IPS-18c (cell line): Measurements from ENCODE around the gene ACTG2.

Source experiments
- H3K4me3 ChIP-seq: 2 replicates; pipeline ENCODE4 v1.7.0; 2013; ENCODE audit warnings: low read depth, mild to moderate bottlenecking, low read length, moderate library complexity; ENCODE audit not compliant: insufficient read depth
- H3K9me3 ChIP-seq: one replicate; pipeline ENCODE4 v1.6.1; 2013; ENCODE audit warnings: mild to moderate bottlenecking, low read length, moderate library complexity; ENCODE audit not compliant: control insufficient read depth, insufficient read depth

Gene ACTG2

DNA sequence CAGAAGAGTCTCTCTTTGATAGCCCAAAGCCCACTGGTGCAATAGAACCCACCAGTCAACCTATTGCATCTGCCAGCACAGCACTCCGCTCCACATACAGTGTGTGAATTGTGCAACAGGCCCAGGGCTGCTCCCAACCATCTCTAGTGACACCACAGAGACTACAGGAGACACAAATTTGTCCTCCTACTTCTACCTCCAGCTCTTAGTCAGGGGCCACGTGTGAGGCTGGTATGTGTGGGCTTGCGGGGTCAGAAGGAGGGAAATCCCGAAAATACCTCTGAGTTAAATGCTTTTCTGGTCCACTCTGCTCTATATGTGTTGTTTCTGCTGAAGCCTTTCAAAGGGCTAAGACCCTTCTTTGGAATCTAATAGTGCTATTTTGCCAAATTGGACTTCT, 51.9 kb downstream of the ACTG2 start:
- Histone ChIP-seq H3K9me3 (no peaks in the 10 kb centered on the region), H3K4me3 (no peak overlapping the region)

DNA sequence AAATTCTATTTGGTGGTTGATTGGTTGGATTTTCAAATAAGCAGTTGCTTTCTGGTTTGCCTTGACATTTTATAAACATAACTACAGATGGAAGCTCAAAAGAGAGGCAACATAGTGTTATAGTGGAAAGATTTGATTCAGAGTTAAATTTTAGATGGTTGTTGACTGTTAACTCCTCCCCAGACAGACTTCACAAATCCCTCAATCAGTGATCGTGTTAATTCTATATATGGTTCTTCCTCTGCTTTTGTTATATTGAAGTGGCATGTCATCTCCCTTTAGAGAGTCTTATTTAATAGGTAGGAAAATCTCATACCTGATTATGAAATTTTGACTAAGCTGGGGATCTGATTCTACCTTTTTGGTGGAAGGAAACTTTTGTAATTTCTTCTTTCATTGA, 53.4 kb downstream of the ACTG2 start:
- Histone ChIP-seq H3K4me3 (no peak overlapping the region), H3K9me3 (no peaks in the 10 kb centered on the region)

DNA sequence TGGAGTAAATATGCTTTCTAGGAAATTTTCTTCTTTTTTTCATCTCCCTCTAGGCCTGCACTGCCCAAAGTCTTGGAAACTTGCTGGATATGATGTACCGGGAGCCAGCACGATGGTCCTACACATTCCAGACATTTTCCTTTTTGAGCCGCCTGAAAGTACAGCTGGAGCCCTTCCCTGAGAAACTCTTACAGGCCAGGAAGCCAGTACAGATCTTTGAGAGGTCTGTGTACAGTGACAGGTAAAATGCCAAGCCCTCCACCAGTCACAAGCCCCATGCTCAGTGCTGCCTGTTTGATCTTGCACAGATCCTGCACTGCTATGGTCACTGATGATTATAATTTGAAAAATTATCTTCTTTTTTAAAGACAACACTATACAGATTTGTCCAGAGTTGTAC, 53.9 kb downstream of the ACTG2 start:
- Histone ChIP-seq H3K4me3 (no peak overlapping the region), H3K9me3 (no peaks in the 10 kb centered on the region)

DNA sequence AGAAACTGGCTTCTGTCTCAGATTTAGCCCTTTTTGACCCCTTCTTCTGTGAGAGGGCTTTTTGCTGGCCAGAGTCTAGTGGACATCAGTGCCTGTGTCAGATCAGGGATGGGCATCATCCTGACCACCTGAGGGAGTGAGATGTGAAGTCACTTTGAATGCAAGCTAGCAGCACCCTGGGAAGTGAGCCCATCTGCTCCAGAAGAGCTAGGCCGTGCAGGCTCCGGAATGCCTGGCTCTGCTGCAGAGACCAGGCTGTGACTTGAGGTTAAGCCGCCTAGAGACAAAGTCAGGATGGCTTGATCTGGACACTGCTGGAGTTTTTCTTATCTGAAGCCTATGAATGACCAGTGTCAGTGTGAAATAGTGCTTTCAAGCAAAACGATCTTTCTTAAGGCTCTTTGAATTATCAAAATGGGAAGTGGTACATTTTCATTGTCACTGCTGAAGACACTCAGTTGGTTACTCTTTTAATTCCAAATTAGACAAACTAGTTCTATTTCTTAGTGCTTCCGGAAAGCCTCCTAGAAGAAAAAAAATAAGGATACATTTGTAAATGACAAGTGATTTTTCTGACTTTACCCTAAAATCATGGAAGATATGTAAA, 54.7 kb downstream of the ACTG2 start:
- H3K4me3 ChIP-seq = no peak overlapping the region
- H3K9me3 ChIP-seq = no peaks in the 10 kb centered on the region

DNA sequence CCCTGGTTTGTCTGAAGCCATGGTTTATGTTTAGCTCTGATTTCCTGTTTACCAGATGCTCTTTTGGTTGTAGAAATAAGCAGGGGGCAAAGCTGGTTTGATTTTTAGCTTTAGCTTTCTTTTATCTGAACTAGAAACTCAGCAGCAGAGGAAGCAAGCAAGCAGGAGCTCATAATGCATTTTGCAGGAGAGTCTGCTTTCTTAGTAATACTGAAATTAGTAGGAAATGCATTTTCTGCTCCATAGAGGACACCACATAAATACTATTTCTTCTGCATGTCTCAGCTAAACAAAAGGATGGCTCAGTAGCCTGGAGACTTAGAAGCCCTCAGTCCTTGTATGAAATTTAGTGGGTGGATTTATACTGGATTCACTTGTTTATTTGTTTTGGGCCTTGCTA, 57.0 kb downstream of the ACTG2 start:
- Histone ChIP-seq H3K4me3 (no peak overlapping the region), H3K9me3 (no peaks in the 10 kb centered on the region)

DNA sequence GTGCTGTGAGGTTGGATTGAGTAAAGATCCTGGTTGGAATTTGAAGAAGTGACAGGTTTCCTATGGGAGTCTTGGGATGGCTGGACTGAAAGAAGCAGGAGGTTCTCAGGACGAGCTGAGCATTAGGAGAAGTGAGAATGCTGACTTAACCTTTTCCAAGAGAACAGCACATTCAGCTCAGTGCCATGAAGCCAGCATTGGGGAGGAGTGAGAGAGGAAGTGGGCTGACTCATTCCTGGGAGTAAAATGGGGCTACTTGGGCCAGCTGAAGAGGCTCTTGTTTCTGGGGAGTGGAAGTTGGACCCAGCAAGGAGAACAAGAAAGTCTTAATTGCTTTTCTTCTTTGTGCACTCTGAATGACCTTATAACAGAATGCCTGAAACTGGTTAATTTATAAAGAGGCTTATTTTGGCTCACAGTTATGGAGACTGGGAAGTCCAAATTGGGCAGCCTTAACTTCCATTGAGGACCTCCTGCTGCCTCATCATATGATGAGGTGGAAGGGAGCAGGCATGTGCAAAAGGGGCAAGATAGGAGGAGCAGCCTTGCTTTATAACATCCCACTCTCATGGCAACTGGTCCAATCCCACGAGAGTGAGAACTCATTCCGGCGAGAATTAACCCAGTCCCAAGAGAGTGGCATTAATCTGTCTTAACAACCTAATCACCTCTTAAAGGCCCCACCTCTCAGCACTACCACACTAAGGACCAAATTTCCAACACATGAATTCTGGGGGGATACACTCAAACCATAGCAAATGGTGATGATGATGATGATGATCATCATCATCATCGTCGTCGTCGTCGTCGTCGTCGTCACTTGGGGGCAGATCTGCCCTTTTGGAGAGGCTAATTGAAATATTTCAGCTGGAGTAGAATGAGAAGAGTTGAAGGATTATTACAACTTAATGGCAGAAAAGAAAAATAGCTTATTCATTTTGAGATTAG, 60.0 kb downstream of the ACTG2 start:
- Histone ChIP-seq H3K4me3 (no peak overlapping the region), H3K9me3 (no peaks in the 10 kb centered on the region)

DNA sequence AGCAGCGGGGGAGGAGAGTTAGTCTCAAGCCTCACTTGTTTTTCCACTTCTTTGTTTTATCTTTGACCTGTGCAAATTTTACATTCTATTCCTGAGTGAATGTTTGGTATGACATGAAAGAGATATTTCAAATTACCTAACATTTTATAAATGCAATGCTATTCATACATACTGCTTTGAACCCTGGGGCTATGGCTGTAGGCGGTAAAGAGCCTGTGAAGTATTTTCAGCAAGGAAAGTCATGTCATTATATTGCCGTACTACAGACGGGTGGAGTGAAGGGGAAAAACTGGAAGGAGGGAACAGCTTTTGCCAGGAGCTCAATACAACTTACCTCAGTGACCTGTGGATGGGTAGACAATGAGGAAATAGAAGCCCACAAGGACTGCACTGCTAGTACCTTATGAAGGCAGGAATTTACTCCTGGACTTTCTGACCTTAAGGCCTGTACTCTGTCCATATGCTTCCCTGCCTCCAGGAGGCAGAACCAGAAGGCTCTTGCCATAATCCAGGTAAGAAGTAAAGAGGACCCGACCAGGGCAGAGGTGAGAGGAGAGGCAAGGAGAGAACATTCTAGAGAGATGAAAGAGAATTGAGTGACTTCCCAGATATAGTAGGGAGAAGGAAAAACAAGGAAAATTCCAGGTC, 63.5 kb downstream of the ACTG2 start:
- Histone ChIP-seq H3K9me3 (no peaks in the 10 kb centered on the region), H3K4me3 (no peak overlapping the region)

DNA sequence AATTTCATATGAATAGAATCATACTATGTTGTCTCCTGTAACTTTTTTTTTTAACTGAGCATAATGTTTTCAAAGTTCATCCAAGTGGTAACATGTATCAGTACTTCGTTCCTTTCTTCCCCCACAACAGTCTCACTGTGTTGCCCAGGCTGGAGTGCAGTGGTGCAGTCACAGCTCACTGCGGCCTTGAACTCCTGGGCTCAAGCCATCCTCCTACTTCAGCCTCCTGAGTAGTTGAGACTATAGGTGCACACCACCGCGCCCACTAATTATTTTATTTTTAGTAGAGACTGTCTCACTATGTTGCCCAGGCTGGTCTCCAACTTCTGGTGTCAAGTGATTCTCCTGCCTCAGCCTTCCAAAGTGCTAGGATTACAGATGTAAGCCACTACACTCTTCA, 68.5 kb downstream of the ACTG2 start:
- H3K9me3 ChIP-seq = no peaks in the 10 kb centered on the region
- no peak overlapping the region for H3K4me3 ChIP-seq

DNA sequence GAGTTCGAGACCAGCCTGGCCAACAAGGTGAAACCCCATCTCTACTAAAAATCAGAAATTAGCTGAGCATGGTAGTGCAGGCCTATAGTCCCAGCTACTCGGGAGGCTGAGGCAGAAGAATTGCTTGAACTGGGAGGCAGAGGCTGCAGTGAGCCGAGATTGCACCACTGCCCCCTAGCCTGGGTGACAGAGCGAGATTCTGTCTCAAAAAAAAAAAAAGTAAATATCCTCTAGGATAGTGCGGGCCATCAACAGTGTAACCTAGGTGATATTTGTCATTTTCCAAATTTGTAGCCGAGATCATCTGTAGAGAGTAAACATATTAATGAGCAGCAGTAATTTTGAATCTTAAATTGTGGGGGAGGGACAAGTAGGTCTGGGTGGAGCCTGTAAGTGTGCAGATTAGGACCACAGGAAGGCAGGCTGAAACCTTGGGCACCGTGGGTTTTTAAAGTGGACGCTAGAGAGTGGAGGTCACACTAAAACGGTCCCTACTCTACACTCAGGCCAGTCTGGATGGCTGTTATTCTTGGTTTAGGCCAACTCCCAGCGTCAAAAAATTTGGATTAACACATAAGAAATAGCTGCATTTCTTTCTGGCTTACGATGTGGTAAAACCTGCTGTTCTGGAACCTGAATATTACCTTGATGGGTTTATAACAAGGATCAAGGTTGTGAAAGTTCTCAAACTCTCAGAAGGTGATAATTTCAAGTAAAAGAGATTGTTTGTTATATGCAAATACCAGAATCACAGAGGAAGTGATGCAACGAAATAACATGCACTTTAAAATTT, 69.2 kb downstream of the ACTG2 start:
- Histone ChIP-seq H3K9me3 (no peaks in the 10 kb centered on the region), H3K4me3 (no peak overlapping the region)

DNA sequence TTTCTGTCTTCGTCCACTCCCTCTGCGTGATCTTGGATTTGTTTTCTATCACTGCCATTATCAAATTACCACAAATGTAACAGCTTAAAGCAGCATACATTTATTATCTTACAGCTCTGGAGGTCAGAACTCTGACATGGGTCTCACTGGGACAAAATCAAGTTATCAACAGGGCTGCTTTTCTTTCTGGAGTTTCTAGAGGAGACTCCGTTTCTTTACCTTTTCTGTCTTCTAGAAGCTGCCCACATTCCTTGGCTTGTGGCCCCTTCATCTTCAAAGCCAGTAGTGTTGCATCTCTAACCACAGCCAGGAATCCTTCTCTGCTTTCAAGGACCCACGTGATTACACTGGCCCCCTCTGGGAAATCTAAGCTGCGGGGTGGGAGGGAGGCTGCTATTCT, 70.0 kb downstream of the ACTG2 start:
- no peak overlapping the region for H3K4me3 ChIP-seq
- H3K9me3 ChIP-seq = no peaks in the 10 kb centered on the region

DNA sequence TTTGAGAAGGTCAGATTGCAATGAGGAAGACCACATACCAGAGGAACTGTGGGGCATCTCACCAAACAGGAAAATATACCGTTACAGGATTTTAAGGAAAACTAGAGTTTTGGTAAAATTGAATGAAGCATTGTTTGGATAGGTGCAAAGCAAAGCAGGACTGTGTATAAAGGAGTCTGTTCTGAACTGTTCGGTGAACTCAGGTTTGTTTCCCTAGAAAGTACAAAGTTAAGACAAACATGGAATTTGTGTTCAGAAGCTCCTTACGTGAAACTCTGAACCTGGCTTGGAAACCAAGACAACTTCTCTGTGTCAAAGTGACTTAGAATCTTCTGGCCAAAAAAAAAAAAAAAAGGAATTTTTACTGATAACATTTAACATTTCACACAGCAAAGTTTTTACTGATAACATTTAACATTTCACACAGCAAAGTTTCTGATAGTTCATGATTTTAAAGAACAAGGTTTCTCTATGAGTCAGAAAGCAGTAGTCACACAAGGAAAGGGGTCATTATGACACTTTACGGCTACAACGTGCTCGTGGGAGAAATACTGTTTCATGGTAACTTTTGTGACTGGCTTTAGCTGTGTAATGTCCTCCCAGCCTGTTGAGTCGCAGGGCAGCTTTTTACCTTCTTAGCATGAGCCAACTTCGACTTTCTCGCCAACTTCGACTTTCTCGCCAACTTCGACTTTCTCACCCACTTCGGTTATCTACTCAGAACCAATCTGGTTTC, 70.7 kb downstream of the ACTG2 start:
- Histone ChIP-seq H3K9me3 (no peaks in the 10 kb centered on the region), H3K4me3 (no peak overlapping the region)

DNA sequence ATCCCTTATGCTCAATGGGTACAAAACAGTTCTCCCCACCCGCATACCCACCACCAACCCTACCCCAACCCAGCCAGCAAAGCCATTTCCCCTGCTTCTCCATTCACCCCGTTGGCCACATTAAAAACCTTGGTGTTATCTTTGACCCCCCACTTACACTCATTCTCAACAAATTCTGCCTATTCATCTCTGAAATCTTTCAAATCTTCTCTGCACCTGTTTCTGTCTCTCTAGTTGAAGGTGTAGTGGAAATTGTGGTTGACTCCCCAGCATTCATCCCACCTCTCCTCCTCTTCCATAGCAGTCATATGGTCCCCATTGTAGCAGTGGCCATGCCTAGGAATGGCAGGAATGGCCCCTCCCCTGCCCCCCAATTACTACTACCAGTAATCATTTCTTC, 71.4 kb downstream of the ACTG2 start:
- Histone ChIP-seq H3K9me3 (no peaks in the 10 kb centered on the region), H3K4me3 (no peak overlapping the region)

DNA sequence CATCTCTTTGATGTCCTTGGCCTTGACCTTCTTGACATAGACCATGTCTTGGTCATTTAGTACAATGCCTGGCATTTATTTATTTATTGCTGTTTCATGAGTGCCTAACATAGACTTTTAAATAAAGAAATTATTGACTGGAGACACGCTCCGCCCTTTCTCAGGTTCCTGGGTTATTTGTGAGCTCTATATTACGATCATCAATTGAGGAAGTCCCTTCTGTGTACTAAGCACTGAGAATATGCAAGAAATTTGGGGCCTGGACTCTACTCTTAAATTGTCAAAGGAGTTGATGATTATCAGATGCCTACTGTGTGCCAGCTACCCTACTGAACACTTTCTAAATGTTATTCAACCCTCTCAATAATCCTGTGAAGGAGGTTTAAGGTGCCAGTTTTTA, 72.2 kb downstream of the ACTG2 start:
- H3K4me3 ChIP-seq = no peak overlapping the region
- H3K9me3 ChIP-seq = no peaks in the 10 kb centered on the region

DNA sequence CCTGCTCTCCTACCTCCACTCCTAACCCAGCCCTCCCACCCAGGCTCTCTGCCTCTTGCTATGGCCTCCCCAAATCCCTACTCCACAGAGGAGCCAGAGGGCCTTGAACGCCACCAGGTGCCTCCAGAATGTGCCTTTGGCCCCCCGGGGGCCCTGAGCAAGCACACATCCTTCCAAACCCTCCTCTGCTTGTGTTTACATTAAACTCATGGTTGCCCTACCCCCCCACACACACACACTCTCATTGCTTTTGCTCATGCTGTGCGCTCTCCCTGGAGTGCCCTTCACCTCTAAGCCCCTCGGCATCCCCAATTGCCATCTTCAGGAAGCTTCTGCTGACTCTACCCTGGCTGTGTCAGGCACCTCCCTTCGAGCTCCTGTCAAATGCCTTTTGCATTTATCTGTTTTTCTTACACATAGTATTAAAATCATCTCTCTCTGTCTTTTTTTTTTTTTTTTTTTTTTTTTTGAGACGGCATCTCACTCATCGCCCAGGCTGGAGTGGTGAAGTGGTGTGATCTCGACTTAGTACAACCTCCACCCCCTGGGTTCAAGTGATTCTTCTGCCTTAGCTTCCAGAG, 75.6 kb downstream of the ACTG2 start:
- Histone ChIP-seq H3K9me3 (no peaks in the 10 kb centered on the region), H3K4me3 (no peak overlapping the region)

DNA sequence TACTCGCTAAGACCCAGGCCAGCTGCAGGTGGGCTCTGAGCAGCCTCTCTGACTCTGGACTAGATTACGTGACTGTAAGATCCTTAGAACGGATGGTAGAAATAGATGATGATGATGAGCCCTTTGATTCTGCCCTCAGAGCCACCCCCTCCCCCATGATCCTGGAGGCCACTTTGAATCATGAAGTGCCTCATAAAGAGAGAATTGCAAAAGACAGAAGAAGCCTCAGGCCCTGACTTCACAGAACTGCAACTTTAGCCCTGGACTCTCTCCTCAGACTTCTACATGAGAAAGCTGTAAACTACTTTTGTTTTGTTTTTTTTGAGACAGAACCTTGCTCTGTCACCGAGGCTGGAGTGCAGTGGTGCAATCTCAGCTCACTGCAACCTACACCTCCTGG, 76.5 kb downstream of the ACTG2 start:
- H3K4me3 ChIP-seq = no peak overlapping the region
- H3K9me3 ChIP-seq = no peaks in the 10 kb centered on the region
